Rectal smooth muscle tissue (tissue), 1 donor: ENCODE results near the gene SLC29A2.

ENCODE experiments used
- H3K27ac ChIP-seq: one replicate; pipeline ENCODE4 v1.7.0; 2013; ENCODE audit warnings: low read depth, low read length, inconsistent platforms
- H3K27me3 ChIP-seq: one replicate; pipeline ENCODE4 v1.7.0; 2013; ENCODE audit warnings: low read length; ENCODE audit not compliant: control insufficient read depth, insufficient read depth
- H3K36me3 ChIP-seq: one replicate; pipeline ENCODE4 v1.7.0; 2013; ENCODE audit warnings: low read length; ENCODE audit not compliant: control insufficient read depth, insufficient read depth
- H3K4me1 ChIP-seq: one replicate; pipeline ENCODE4 v1.7.0; 2013; ENCODE audit warnings: low read length; ENCODE audit not compliant: control insufficient read depth, insufficient read depth
- H3K4me3 ChIP-seq: one replicate; pipeline ENCODE4 v1.7.0; 2013; ENCODE audit warnings: low read length
- H3K9ac ChIP-seq: one replicate; pipeline ENCODE4 v1.7.0; 2013; ENCODE audit warnings: low read length

Gene SLC29A2

DNA sequence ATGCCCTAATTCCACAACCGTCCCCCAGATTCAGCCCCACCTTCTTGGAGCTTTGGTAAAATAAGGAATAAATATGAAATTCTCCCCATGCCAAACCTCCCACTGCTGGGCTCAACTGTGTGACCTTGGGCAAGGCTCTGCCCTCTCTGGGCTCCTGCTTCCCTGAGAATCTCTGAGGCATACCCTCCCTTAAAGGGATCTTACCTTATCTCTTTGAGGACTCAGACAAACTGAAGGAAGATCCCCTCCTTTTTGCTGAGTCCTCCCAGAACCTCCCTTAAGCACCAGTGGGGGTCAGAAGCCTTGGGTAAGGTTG lies 57.4 kb downstream of the SLC29A2 start:
- no peaks in the 10 kb centered on the region for H3K27me3 ChIP-seq
- peak overlapping the region; percentile 74 for H3K27ac ChIP-seq
- peak overlapping the region; percentile 26 for H3K4me3 ChIP-seq
- no peaks in the 10 kb centered on the region for H3K36me3 ChIP-seq
- peaks cover 16% of the 10 kb centered on the region for H3K4me1 ChIP-seq
- H3K9ac ChIP-seq: no peak overlapping the region

- Histone ChIP-seq H3K9ac (no peak overlapping the region), H3K4me1 (peaks cover 16% of the 10 kb centered on the region), H3K27me3 (no peaks in the 10 kb centered on the region), H3K4me3 (peak overlapping the region; percentile 58), H3K27ac (peak overlapping the region; percentile 74), H3K36me3 (no peaks in the 10 kb centered on the region)
Measured at GRCh38 chr11:66313321-66314185, 58.0 kb downstream of the SLC29A2 start.

GRCh38 chr11:66312549-66313320 lies 58.8 kb downstream of the SLC29A2 start:
- peak overlapping the region; percentile 85 for H3K4me3 ChIP-seq
- H3K9ac ChIP-seq: peak overlapping the region; percentile 12
- H3K27me3 ChIP-seq: no peaks in the 10 kb centered on the region
- H3K27ac ChIP-seq: peak overlapping the region; percentile 87
- H3K36me3 ChIP-seq: no peaks in the 10 kb centered on the region
- H3K4me1 ChIP-seq: peaks cover 12% of the 10 kb centered on the region
